Ammon's horn (tissue), 1 donor: Measurements from ENCODE around the gene HMOX2.

Experiments used
- DNase-seq: peaks from one replicate; pipeline ENCODE4 v3.0.0-alpha.2; 2016; ENCODE audit warnings: low spot score

The HMOX2 gene

GRCh38 chr16:4465977-4466779 is 10.0 kb upstream of the HMOX2 start:
- no peak for DNase-seq

GRCh38 chr16:4467916-4468315 is 8.3 kb upstream of the HMOX2 start:
- no peak for DNase-seq

DNA sequence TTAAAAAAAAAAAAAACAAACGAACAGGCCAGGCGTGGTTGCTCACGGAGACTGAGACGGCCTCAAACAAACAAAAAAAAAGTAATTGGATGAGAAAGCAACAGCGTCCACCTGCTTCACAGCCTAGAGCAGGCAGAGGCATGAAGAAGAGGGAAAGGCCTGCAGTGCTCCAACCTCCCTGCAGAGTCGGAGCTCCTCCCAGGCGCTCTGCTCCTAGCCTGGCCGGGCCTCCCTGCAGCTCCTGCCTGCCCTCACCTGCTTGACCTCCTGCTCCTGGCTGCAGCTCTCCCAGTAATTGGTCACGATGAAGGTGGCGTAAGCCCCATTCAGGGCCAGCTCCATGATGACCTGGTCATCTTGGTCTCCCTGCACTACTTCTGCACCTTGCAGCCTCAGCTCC is 7.2 kb upstream of the HMOX2 start:
- DNase-seq: no peak

GRCh38 chr16:4471869-4472268 is 4.3 kb upstream of the HMOX2 start:
- no peak for DNase-seq

- DNase-seq: no peak
Measured at GRCh38 chr16:4472880-4473279, 3.3 kb upstream of the HMOX2 start.

GRCh38 chr16:4474192-4474961 is 1.8 kb upstream of the HMOX2 start, which contains the start of gene NMRAL1:
NMRAL1 (minus strand) TSS chr16:4474625; CDS start chr16:4474132, 493 bp downstream.
- DNase-seq: peak; percentile 87

GRCh38 chr16:4477966-4478365 is 1.8 kb downstream of the HMOX2 start:
- no peak for DNase-seq

DNA sequence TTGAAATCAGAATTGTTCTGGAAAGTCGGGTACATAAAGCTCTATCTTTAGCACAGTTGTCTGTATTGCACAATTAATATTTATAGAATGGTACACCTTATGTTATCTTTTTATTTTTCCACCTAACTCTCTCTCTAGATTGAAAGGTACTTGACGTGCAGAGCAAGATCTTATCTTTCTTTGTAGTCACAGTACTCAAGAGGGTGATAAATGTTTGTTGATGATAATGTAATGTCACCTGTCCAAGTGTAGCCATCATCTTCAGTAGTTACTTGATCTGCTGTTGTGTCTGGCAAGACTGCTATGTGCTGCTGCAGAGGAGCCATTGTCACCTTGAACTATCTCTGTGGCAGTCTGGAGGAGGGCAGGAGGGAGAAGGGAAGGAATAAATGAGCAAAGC is 5.3 kb downstream of the HMOX2 start:
- no peak for DNase-seq

DNA sequence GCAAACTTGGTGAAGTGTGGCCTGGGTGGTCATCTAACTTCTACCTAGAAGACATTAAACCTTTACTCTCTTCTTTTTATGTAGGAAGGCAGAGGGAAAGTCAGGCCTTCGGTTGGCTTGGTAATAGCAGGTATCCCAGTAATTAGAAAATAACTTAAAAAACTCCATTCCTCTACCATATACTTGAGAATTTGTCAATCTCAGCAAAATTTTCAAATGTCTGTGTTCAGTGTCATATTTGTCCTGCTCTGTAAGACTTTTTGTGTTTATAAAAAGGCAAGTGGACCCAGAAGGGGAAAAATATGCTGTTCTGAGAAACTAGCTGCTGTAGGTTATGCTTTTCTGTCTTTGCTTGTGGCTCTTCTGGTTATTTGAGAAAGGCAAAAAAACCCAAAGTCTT is 5.8 kb downstream of the HMOX2 start:
- no peak for DNase-seq

GRCh38 chr16:4486126-4486893 is 10.1 kb downstream of the HMOX2 start:
- no peak for DNase-seq

DNA sequence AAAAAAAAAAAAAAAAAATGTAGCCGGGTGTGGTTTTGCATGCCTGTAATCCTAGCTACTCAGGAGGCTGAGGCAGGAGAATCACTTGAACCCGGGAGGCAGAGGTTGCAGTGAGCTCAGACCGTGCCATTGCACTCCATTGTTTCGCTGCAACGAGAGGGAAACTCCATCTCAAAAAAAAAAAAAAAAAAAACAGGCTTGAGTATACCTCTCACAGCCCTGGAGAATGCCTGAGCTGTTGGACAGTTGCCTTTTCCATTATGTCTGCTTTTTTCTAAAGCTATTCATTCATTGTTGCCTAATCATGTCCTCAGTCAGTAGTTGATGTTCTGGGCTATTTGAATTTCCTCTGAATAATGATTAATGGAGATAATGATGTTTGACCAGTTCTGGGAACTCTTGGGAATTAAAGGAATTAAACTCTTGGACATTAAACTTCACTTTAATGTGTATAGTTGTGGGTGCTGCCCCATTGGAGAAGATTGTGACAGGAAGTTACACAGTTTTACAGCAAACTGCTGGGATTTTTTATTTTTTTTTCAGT is 11.8 kb downstream of the HMOX2 start:
- no peak for DNase-seq

DNA sequence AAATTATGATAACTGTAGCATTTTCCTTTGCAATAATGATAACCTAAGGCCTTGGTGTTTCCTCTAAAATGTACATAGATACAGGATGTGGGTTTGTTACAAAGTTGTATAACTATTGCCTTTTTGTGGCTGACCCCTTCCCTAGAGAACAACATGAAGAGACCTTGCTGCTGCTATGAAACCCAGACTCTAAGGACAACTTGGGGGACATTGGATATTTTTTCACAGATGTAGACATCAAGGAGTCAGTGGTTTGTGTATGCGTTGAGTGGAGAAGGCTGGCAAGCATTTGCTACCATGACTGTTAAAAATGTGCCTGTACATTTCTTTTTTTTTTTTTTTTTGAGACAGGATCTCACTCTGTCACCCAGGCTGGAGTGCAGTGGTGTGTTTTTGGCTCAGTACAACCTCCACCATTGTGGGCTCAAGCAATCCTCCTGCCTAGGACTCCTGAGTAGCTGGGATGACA is 12.3 kb downstream of the HMOX2 start:
- no peak for DNase-seq

DNA sequence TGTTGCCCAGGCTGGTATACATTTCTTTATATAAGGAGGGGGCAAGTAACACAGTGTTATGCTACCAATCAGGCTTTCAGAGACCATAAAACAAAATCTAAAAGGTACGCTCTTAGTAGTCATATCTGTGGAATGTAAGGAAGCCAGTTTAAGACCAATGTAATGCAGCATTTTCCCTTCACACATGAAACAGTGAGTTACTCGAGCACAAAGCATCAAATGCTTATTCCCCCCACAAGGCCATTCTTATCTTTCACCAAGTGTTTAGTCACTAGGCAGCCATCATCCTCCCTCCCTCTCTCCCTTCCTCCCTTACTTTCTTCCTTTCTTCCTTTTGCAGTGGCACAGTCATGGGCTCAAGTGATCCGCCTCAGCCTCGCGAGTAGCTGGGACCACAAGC is 12.8 kb downstream of the HMOX2 start:
- DNase-seq: no peak

DNA sequence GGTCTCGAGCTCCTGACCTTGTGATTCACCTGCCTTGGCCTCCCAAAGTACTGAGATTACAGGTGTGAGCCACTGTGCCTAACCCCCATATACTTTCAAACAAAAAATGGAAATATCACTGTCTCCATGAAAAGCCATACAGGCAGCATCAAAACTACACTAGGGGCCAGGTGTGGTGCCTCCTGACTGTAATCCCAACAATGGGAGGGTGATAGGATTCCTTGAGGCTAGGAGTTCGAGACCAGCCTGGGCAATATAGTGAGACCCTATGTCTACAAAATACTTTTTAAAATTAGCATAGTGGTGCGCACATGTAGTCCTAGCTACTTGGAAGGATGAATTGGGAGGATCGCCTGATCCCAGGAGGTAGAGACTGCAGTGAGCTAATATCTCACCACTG is 15.7 kb downstream of the HMOX2 start:
- no peak for DNase-seq

DNA sequence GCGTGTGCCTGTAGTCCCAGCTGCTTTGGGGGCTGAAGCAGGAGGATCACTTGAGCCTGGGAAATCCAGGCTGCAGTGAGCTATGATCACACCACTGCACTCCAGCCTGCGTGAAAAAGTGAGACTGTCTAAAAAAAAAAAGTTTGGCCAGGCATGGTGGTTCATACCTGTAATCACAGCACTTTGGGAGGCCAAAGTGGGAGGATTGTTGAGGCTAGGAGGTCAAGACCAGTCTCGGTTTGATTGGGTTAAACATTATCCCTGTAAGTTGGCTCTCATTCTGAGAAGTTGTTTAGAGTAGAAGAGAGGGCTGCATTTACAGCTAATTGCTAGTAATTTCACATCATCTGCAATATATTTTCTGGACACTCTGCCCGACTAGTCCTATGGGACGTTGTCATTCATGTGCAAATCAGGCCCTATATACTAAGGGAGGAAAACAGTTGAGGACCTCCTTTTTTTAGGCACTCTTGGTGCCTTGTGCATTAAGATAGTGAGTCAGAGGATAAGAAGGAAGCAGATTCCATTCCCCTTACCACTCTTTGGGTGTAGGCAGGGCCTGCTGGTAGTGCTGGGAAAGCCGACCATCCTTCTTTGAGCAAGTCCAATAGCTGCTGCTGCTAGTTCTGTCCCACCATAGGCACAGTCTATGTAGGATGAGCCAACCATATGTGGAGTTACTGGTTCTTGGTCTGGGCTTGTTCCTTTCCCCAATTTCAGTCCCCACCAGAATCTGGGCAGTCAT is 18.7 kb downstream of the HMOX2 start:
- no peak for DNase-seq

- DNase-seq: no peak
Measured at GRCh38 chr16:4495766-4496165, 19.6 kb downstream of the HMOX2 start.

- no peak for DNase-seq
Measured at GRCh38 chr16:4496305-4496704, 20.1 kb downstream of the HMOX2 start.

DNA sequence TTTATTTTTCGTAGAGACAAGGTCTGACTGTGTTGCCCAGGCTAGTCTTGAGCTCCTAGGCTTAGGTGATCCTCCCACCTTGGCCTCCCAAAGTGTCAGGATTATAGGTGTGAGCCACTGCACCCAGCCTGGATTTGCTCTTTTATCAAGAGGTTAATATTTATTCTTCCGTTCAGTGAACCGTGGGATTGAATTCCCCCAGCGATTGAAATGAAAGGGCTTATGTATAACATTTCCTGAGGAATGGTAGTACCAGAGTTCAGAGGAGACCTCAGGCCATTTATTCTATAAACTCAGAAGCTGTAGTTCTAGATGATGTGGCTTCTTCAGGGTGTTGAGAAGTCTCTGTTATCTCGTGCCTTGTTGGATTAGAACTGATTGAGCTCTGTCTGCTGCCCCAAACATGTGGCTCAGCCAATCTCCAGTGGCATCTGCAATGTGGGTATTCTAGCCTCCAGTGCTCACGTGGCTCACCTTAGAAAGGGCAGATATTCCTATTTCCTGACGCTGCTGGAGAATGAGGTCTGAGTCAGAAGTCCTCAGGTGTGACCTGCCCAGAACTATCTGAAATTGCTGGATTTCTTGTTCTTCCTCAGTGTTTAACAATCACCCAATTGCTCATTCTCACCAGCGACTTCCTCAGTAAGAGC is 22.5 kb downstream of the HMOX2 start:
- no peak for DNase-seq

DNA sequence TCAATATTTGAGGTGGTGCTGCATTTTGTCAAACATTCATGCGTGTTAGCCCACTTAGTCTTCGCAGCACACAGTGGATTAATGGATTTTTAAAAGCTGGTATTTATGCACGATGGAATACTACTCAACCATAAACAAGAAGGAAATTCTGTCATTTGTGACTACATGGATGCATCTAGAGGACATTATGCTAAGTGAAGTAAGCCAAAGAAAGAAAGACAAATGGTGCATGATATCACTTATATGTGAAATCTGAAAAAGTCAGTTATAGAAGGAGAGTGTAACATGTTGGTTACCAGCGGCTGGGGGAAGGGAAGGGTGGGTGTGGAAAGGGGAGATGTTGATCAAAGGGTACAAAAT is 23.0 kb downstream of the HMOX2 start:
- no peak for DNase-seq

- DNase-seq: peak; percentile 67
Measured at GRCh38 chr16:4500272-4500671, 24.1 kb downstream of the HMOX2 start.

DNA sequence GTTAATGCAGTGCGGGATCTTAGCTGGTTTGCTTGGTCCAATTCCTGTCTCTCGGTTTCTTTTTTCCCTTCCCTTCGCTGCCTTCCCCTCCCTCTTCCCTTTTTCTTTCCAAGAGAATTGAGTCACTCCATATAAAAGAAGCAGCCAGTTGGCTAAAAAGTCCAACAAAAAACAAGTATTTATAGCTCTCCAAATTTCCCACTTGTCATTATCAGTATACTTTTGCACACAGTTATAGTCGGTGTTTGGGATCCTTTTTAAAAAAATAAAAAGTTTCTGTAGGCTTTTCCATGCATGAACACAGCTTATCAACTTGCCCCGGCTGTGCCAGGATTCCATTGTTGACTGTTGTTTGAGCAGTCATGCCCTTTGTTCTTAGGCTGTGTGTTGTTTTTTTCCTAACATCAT is 24.9 kb downstream of the HMOX2 start:
- DNase-seq: no peak
